ENCODE results near the gene REEP1. TPM values are rescaled to one million over a fixed set of nuclear protein-coding genes. Genes with fewer than 3 reads are reported as not detected.
A peak's percentile ranks its signal among the peaks of the same experiment; 100 is the strongest.

REEP1 gene
- total and polyA plus RNA-seq, 9 of the 15 experiments (the other 6 are each of a cell fraction or from before 2014, with no cell fraction given), result 0.11 to 0.67 (median 0.13) TPM

DNA sequence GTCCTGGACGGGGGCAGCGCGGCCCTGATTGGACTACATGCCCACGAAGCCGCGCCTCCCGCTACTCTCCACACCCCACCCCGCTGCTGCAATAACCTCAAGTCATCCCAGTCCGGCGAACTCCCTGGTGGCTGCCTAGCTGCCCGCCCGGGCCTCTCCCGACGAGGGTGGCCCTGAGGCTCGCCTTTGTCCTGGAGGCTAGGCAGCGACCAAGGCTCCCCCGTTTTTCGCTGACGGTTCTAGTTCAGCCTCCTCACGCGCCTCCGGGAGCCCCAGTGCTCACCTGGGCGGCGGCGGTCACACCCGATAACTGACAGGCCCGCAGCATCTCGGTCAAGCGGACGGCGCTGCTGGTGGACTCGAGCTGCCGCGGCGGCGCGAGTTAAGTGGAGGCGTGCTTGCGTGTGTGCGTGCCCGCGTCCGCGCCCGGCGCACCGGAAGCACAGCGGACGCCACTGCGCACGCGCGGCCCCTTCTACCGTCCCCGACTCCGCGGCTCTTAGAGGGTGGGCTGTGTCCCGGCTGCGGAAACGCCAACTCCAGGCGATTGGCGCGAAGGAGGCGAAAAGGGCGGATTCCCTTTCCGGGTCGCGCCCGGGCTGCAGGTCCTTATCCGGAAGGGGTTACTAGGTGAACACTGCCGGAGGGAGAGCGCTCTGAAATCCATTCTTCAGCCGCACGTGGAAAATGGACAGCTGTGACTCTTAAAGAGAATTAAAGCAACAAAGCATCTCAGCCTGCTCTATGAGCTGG, 142.2 kb downstream of the REEP1 start, which contains the start of gene IMMT (continued):
- TF ChIP-seq, protein P1, sequence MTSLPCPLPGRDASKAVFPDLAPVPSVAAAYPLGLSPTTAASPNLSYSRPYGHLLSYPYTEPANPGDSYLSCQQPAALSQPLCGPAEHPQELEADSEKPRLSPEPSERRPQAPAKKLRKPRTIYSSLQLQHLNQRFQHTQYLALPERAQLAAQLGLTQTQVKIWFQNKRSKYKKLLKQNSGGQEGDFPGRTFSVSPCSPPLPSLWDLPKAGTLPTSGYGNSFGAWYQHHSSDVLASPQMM (CRISPR knock-in tag; IDR thresholded peaks at IDR 0.05), result no peak
- TF ChIP-seq EGR1 (conservative IDR thresholded peaks at IDR 0.05) (peak; percentile 80), JUN (IDR thresholded peaks at IDR 0.05; ENCODE audit: borderline replicate concordance, low read depth, low read length) (peak; percentile 47; the same call in 1 of the 2 replicates), JUN (CRISPR knock-in tag; IDR thresholded peaks at IDR 0.05; ENCODE audit: borderline replicate concordance) (no peak), NFATC3 (IDR thresholded peaks at IDR 0.05) (no peak; the same call in 1 of the 2 replicates), ZNF507 (tag; conservative IDR thresholded peaks at IDR 0.05) (no peak), HNRNPL (IDR thresholded peaks at IDR 0.05; ENCODE audit: low read depth, low read length) (peak; percentile 37; the same call in 1 of the 2 replicates), ZNF384 (IDR thresholded peaks at IDR 0.05; ENCODE audit: low read depth, low read length) (no peak; the same call in 1 of the 2 replicates), CEBPG (CRISPR knock-in tag; IDR thresholded peaks at IDR 0.05) (peak; percentile 75), CEBPG (tag; conservative IDR thresholded peaks at IDR 0.05 in 1 of 2, IDR thresholded peaks at IDR 0.05 in 1 of 2) (peak in 1 of 2 experiments; percentile 73; a peak in 2 of 4 replicates), ZNF197 (CRISPR knock-in tag; IDR thresholded peaks at IDR 0.05; ENCODE audit: low read depth) (no peak), PHB (CRISPR knock-in tag; IDR thresholded peaks at IDR 0.05) (peak; percentile 88; the same call in 1 of the 2 replicates), EWSR1 (IDR thresholded peaks at IDR 0.05; ENCODE audit: borderline replicate concordance, low read depth, partially characterized antibody) (no peak)
- TF ChIP-seq, protein P2, sequence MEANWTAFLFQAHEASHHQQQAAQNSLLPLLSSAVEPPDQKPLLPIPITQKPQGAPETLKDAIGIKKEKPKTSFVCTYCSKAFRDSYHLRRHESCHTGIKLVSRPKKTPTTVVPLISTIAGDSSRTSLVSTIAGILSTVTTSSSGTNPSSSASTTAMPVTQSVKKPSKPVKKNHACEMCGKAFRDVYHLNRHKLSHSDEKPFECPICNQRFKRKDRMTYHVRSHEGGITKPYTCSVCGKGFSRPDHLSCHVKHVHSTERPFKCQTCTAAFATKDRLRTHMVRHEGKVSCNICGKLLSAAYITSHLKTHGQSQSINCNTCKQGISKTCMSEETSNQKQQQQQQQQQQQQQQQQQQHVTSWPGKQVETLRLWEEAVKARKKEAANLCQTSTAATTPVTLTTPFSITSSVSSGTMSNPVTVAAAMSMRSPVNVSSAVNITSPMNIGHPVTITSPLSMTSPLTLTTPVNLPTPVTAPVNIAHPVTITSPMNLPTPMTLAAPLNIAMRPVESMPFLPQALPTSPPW (CRISPR knock-in tag; IDR thresholded peaks at IDR 0.05), result peak; percentile 69; the same call in 1 of the 2 replicates
- TF ChIP-seq, protein P3, sequence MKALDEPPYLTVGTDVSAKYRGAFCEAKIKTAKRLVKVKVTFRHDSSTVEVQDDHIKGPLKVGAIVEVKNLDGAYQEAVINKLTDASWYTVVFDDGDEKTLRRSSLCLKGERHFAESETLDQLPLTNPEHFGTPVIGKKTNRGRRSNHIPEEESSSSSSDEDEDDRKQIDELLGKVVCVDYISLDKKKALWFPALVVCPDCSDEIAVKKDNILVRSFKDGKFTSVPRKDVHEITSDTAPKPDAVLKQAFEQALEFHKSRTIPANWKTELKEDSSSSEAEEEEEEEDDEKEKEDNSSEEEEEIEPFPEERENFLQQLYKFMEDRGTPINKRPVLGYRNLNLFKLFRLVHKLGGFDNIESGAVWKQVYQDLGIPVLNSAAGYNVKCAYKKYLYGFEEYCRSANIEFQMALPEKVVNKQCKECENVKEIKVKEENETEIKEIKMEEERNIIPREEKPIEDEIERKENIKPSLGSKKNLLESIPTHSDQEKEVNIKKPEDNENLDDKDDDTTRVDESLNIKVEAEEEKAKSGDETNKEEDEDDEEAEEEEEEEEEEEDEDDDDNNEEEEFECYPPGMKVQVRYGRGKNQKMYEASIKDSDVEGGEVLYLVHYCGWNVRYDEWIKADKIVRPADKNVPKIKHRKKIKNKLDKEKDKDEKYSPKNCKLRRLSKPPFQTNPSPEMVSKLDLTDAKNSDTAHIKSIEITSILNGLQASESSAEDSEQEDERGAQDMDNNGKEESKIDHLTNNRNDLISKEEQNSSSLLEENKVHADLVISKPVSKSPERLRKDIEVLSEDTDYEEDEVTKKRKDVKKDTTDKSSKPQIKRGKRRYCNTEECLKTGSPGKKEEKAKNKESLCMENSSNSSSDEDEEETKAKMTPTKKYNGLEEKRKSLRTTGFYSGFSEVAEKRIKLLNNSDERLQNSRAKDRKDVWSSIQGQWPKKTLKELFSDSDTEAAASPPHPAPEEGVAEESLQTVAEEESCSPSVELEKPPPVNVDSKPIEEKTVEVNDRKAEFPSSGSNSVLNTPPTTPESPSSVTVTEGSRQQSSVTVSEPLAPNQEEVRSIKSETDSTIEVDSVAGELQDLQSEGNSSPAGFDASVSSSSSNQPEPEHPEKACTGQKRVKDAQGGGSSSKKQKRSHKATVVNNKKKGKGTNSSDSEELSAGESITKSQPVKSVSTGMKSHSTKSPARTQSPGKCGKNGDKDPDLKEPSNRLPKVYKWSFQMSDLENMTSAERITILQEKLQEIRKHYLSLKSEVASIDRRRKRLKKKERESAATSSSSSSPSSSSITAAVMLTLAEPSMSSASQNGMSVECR (CRISPR knock-in tag; IDR thresholded peaks at IDR 0.05), result peak; percentile 70
- TF ChIP-seq, protein P4, sequence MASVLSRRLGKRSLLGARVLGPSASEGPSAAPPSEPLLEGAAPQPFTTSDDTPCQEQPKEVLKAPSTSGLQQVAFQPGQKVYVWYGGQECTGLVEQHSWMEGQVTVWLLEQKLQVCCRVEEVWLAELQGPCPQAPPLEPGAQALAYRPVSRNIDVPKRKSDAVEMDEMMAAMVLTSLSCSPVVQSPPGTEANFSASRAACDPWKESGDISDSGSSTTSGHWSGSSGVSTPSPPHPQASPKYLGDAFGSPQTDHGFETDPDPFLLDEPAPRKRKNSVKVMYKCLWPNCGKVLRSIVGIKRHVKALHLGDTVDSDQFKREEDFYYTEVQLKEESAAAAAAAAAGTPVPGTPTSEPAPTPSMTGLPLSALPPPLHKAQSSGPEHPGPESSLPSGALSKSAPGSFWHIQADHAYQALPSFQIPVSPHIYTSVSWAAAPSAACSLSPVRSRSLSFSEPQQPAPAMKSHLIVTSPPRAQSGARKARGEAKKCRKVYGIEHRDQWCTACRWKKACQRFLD (CRISPR knock-in tag; IDR thresholded peaks at IDR 0.05), result peak; percentile 64; the same call in 1 of the 2 replicates
- TF ChIP-seq, protein P5, sequence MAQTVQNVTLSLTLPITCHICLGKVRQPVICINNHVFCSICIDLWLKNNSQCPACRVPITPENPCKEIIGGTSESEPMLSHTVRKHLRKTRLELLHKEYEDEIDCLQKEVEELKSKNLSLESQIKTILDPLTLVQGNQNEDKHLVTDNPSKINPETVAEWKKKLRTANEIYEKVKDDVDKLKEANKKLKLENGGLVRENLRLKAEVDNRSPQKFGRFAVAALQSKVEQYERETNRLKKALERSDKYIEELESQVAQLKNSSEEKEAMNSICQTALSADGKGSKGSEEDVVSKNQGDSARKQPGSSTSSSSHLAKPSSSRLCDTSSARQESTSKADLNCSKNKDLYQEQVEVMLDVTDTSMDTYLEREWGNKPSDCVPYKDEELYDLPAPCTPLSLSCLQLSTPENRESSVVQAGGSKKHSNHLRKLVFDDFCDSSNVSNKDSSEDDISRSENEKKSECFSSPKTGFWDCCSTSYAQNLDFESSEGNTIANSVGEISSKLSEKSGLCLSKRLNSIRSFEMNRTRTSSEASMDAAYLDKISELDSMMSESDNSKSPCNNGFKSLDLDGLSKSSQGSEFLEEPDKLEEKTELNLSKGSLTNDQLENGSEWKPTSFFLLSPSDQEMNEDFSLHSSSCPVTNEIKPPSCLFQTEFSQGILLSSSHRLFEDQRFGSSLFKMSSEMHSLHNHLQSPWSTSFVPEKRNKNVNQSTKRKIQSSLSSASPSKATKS (CRISPR knock-in tag; IDR thresholded peaks at IDR 0.05), result no peak
